GM12892 (cell line): ENCODE data around the gene TRABD2A.
"Not testable (repeated sequence)": the region's sequence is repeated elsewhere in the genome, so short reads cannot be mapped to it uniquely, and the experiment has no call there.

ENCODE experiments used
- DNase-seq: peaks from one replicate; pipeline ENCODE4 v3.0.0; 2011; ENCODE audit not compliant: insufficient read length
- FAIRE-seq: peaks from 2 replicates; lab custom pipeline; 2011; peaks lifted over from hg19 to GRCh38; lab: Jason Lieb, UNC
- POLR2A ChIP-seq: IDR thresholded peaks from 2 replicates; pipeline ENCODE4 v1.6.1; 2011; ENCODE audit warnings: low read depth, low read length, control low read depth
- POLR2AphosphoS5 ChIP-seq: IDR thresholded peaks from 2 replicates; pipeline ENCODE4 v1.6.1; 2011; ENCODE audit warnings: low read depth, low read length, control low read depth
- TAF1 ChIP-seq: IDR thresholded peaks from 2 replicates; pipeline ENCODE4 v1.6.1; 2011; ENCODE audit warnings: low read depth, mild to moderate bottlenecking, control low read depth, low read length, borderline replicate concordance

The TRABD2A gene

GRCh38 chr2:84776011-84776410, 104.9 kb downstream of the TRABD2A start:
- DNase-seq (no peak), FAIRE-seq (no peak)
- TF ChIP-seq TAF1 = no peak
- no peak for TF ChIP-seq POLR2AphosphoS5
- TF ChIP-seq POLR2A = no peak

- FAIRE-seq, DNase-seq: not testable (repeated sequence)
These were observed 107.3 kb downstream of the TRABD2A start for GRCh38 chr2:84773562-84773961.
